HG03558 (cell line): ENCODE results near the gene RBM15.

Experiments used
- ATAC-seq: cut with Tn5 transposase; IDR thresholded peaks from one replicate; pipeline ENCODE4 v1.9.1; 2021; ENCODE audit warnings: moderate number of reproducible peaks; ENCODE audit not compliant: unreplicated experiment; ENCODE audit errors: extremely low read depth

Gene RBM15, protein sequence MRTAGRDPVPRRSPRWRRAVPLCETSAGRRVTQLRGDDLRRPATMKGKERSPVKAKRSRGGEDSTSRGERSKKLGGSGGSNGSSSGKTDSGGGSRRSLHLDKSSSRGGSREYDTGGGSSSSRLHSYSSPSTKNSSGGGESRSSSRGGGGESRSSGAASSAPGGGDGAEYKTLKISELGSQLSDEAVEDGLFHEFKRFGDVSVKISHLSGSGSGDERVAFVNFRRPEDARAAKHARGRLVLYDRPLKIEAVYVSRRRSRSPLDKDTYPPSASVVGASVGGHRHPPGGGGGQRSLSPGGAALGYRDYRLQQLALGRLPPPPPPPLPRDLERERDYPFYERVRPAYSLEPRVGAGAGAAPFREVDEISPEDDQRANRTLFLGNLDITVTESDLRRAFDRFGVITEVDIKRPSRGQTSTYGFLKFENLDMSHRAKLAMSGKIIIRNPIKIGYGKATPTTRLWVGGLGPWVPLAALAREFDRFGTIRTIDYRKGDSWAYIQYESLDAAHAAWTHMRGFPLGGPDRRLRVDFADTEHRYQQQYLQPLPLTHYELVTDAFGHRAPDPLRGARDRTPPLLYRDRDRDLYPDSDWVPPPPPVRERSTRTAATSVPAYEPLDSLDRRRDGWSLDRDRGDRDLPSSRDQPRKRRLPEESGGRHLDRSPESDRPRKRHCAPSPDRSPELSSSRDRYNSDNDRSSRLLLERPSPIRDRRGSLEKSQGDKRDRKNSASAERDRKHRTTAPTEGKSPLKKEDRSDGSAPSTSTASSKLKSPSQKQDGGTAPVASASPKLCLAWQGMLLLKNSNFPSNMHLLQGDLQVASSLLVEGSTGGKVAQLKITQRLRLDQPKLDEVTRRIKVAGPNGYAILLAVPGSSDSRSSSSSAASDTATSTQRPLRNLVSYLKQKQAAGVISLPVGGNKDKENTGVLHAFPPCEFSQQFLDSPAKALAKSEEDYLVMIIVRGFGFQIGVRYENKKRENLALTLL

GRCh38 chr1:110338886-110339406, at the start of gene RBM15:
RBM15 (plus strand) TSS chr1:110339377; CDS start chr1:110339406, 29 bp downstream.
- peak; percentile 61 for ATAC-seq

DNA sequence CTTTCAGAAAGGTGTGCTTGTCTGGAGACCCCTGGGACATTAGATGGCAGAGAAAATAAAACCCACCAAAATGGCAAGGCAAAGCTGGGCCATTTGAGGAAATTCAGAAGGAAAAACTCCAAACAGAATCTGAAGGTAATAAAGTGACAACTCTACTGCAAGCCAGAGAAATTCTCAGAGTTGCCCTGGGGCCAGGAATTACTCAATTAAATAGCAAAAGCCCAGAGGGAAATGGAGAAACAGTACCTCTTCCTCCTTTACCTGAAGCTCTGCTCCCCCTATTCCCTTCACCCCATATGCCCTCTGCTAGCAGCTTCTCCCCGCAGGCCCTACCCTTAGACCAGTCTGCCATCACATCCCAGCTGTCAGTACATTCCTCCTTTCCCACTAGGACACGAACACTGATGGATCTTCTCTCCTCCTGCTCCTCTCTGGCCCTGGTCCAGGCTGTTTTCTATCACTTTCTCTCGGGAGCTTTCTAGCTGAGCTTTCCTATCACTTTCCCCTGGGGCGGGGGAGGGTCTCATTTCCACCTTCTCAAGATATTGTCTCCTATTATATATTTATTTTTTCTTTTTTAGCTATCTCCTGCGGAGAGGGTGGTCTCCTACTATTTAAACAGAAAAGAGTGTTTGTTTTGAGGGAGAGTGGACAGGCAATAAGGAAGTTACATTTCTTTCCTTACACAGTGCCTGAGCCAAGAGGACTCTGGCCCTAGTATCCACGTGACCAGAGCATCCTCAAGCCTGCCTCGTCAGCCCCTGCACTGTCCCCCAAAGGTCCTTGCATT, 47.7 kb upstream of the RBM15 start:
- no peak for ATAC-seq

GRCh38 chr1:110292031-110292741, 47.0 kb upstream of the RBM15 start:
- no peak for ATAC-seq

- ATAC-seq = no peak
These were observed 45.5 kb upstream of the RBM15 start for GRCh38 chr1:110293601-110294104.

DNA sequence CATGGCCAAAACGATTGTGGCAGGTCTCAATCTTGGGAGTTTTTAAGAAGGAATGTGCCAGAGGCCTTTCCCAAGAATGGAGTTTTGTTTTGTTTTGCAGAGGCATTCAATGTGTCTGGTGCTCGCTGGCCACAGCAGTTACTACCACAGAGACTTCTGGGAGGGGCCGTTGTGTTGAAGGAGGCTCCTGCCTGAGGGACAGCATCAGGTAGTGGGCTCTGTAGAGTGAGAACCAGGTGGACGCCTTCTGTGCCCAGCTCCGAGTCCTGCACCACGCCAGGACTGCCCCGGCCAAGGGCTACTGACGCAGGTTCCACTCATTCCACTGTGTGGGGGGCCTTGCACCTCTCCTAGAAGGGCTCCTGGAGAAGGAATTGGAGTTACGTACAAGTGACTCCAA, 44.9 kb upstream of the RBM15 start:
- ATAC-seq = no peak

DNA sequence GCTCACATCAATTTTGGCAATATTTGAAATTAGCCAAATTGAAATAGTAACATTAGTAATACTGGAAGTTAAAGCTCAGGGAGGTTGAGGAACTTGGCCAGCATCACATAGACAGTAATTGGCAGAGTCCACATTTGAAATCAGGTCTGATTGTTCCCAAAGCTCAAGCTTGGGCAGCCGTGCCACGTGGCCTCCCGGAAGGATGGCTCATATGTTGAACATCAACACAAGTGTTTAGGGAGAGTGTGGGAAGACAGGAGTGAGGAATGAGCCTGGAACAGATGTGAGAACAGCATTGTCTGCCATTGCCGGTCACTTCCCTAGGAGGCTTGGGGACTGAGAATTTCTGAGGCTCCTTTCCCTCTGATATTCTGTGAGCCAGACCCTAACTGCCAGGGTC, 40.2 kb upstream of the RBM15 start:
- no peak for ATAC-seq

- no peak for ATAC-seq
These were observed 38.6 kb upstream of the RBM15 start for GRCh38 chr1:110300412-110301085.

DNA sequence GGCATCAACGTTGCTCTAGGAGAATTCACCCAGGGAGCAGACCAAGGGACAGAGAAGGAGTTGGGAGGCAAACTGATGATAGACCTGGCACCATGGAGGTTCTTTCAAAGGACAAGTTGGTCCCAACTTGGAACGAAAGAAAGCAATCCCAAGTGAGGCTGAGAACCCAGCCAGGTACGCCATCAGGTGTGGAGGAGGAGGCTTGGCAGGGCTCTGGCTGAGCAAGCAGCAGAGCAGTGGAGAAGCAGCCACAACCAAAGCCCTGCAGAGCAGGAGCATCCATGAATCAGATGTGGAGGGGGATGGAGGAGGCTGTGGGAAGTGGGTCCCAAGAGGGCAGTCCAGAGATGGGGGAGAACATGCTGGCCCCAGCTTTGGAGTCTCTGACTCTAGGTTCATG, 36.3 kb upstream of the RBM15 start:
- ATAC-seq = no peak

- ATAC-seq = no peak
These were observed 33.2 kb upstream of the RBM15 start for GRCh38 chr1:110305900-110306420.

GRCh38 chr1:110307239-110307974, 31.8 kb upstream of the RBM15 start:
- no peak for ATAC-seq

- no peak for ATAC-seq
These were observed 30.9 kb upstream of the RBM15 start for GRCh38 chr1:110308247-110308646.

DNA sequence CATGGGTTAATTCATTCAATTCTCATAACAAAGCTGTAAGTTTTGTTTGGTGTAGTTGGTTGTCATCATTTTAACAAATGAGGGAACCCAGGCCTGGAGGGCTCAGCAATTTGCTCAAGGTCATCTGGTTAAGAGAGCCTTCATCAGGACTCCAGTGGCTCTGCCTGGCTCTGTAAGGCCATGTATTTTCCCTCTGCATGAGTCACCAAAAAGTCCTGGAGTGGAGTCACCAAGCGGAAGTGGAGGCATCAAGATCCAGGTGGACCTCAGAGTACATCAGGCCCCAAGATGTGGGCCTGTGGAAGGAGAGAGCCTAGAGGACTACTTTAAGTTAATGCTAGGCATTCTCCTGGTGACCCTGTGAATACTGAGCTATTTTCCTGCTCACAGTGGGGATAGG, 30.0 kb upstream of the RBM15 start:
- no peak for ATAC-seq

GRCh38 chr1:110309767-110310166, 29.4 kb upstream of the RBM15 start:
- ATAC-seq = no peak

- no peak for ATAC-seq
These were observed 28.9 kb upstream of the RBM15 start for GRCh38 chr1:110310300-110310699.

- ATAC-seq = no peak
These were observed 26.7 kb upstream of the RBM15 start for GRCh38 chr1:110312188-110313121.

DNA sequence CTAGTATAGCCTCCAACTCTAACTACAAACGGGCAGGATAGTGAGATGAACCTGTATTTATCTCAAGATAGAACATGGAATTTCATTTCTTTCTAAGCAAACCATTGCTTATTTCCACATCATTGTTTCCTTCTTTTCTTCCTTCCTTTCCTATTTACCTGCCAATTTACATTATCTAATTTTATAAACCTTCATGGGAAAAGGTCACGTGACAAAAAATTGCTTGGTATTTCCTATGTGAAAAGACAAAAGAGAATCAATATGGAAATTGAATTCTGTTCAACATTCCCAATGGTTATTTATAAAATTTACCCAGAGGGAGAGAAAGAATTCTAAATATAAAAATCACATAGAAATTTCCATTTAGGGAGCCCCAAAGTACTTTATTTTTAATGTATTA, 22.4 kb upstream of the RBM15 start:
- ATAC-seq = no peak

- no peak for ATAC-seq
These were observed 21.1 kb upstream of the RBM15 start for GRCh38 chr1:110318046-110318445.
